NT2/D1 (cell line): ENCODE data around the gene CACNA1C.

Experiments
- SUZ12 ChIP-seq: IDR thresholded peaks from 2 replicates; pipeline ENCODE4 v1.6.1; 2011; ENCODE audit not compliant: insufficient read length, insufficient read depth; ENCODE audit errors: extremely low read depth
- ZNF274 ChIP-seq: IDR thresholded peaks from 2 replicates; pipeline ENCODE4 v1.6.1; 2011; ENCODE audit warnings: mild to moderate bottlenecking, low read depth, low read length

DNA sequence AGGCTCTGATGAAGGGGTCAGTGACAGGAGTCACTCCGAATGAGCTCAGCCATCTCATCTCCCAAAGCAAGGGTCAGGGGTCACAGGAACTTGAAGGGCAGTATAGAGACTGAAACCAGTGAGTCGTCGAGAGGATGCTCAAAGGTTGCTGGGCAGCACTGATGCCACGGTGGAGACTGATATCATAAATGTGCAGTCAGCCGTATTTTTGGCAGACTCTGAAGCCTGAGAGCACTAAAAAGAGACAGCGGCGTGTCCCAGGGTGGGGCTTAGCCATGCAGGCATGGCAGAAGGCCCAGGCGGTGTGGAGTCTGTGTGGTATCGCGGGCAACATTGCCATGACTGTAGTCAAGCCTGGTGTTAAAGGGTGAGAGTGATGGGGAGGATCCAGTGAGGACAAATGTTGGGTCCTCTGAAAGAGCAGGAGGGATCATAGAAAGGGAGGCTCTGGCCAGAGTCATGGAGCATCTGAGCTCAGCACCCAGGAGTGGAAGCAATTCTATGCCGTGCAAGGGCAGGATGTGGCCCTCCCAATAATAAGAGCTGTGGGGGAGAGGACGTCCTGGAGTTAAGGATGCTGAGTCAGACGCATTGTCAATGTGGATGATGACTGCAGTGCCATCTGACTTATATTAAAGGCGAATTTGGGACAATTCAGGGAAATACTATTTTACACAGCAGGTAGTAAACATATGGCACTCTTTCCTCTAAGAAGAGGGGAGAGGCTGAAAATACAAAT lies 500.8 kb downstream of the CACNA1C start:
- TF ChIP-seq ZNF274 (no peak), SUZ12 (no peak)
